Measurements from ENCODE around the gene MZF1.

Gene MZF1

DNA sequence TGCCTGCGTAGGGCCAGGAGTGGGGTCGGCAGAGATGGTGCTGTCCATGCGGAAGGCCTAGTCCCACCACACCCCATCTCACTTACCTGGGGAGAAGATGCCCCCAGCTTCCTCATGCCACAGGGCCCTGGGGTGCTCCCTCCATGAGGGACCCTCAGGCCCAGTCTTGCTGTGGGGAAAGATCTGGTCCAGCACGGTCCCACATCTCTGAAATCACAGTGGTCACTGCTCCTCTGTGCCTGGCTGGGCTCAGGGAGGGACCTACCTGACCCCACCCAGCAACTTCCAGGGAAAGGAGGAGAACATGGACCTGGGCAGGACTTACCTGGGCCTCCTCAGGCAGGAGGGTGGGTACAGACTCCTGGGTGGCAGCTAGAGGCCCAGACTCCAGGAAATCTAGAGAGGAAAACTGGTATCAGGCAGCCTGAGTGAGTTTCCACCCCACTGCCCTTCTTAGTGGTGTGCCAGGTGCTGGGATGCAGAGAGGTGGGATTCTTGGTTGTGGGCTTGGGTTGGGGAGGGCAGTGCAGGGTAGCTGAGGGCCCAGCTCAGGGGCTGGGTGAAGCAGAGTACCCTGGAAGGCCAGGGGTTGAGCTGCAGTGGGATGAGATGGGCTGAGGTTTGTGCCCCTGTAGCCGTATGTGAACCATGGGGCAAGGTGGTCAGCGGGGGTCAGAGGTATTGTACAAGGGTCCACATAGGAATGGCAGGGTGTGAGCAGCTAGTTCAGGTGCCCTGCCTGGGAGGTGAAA lies 3.8 kb downstream of the MZF1 start:
- Histone ChIP-seq H3K4me1 (ENCODE audit: control insufficient read depth, insufficient read depth, low read length) (peaks cover 4% of the 10 kb centered on the region), H3K27ac (ENCODE audit: extremely low read depth, low read depth, low read length) (no peak overlapping the region; the same call in 1 of the 2 replicates), H3K4me3 (ENCODE audit: low read depth, low read length) (no peak overlapping the region), H3K36me3 (ENCODE audit: control insufficient read depth in 2 of 2, insufficient read depth in 1 of 2, low read length in 2 of 2) (peaks cover 7 to 40% of the 10 kb centered on the region in 2 experiments; a peak in 2 of 3 replicates), H3K9me3 (ENCODE audit: control insufficient read depth, insufficient read depth, low read depth, low read length) (no peaks in the 10 kb centered on the region)
- POLR2A ChIA-PET = interaction anchor here (1.0 to 4.9 kb wide), 2 partner anchors 10 to 15 kb away, joined by 4 to 28 read pairs; partner anchors contain the start of gene CHMP2A
- no peak for TF ChIP-seq ZNF302 (tag by site-specific recombination; IDR thresholded peaks at IDR 0.05; ENCODE audit: low read depth)
- TF ChIP-seq ZNF513 (tag by site-specific recombination; IDR thresholded peaks at IDR 0.05) = no peak
- TF ChIP-seq ZBTB1 (tag by site-specific recombination; IDR thresholded peaks at IDR 0.05) = no peak
- TF ChIP-seq OVOL3 (tag by site-specific recombination; IDR thresholded peaks at IDR 0.05) = no peak
- no peak for TF ChIP-seq ZNF121 (tag by site-specific recombination; IDR thresholded peaks at IDR 0.05)
- no peak for TF ChIP-seq ZBTB8A (tag by site-specific recombination; IDR thresholded peaks at IDR 0.05)
- no peak for TF ChIP-seq ZNF510 (tag by site-specific recombination; IDR thresholded peaks at IDR 0.05; ENCODE audit: insufficient replicate concordance)
- no peak for TF ChIP-seq ZNF433 (tag by site-specific recombination; IDR thresholded peaks at IDR 0.05; ENCODE audit: low read depth)
- no peak for TF ChIP-seq KLF8 (tag by site-specific recombination; IDR thresholded peaks at IDR 0.05)
- TF ChIP-seq, protein P1, sequence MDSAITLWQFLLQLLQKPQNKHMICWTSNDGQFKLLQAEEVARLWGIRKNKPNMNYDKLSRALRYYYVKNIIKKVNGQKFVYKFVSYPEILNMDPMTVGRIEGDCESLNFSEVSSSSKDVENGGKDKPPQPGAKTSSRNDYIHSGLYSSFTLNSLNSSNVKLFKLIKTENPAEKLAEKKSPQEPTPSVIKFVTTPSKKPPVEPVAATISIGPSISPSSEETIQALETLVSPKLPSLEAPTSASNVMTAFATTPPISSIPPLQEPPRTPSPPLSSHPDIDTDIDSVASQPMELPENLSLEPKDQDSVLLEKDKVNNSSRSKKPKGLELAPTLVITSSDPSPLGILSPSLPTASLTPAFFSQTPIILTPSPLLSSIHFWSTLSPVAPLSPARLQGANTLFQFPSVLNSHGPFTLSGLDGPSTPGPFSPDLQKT (IDR thresholded peaks at IDR 0.05; ENCODE audit: borderline replicate concordance, low read depth, low read length) = no peak
- CTCF ChIA-PET = no interaction called here

GRCh38 chr19:58568453-58569130 lies 4.5 kb downstream of the MZF1 start:
- H3K4me1 ChIP-seq (ENCODE audit: control insufficient read depth, insufficient read depth, low read length) = no peaks in the 10 kb centered on the region
- no peak overlapping the region for H3K4me3 ChIP-seq (ENCODE audit: low read depth, low read length)
- H3K27ac ChIP-seq (ENCODE audit: extremely low read depth, low read depth, low read length) = no peak overlapping the region; the same call in 1 of the 2 replicates
- TF ChIP-seq ZNF600 (tag by site-specific recombination; IDR thresholded peaks at IDR 0.05) (no peak), ZNF146 (tag by site-specific recombination; IDR thresholded peaks at IDR 0.05) (no peak)
- TF ChIP-seq, protein P2, sequence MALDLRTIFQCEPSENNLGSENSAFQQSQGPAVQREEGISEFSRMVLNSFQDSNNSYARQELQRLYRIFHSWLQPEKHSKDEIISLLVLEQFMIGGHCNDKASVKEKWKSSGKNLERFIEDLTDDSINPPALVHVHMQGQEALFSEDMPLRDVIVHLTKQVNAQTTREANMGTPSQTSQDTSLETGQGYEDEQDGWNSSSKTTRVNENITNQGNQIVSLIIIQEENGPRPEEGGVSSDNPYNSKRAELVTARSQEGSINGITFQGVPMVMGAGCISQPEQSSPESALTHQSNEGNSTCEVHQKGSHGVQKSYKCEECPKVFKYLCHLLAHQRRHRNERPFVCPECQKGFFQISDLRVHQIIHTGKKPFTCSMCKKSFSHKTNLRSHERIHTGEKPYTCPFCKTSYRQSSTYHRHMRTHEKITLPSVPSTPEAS (tag by site-specific recombination; IDR thresholded peaks at IDR 0.05) = no peak
- H3K9me3 ChIP-seq (ENCODE audit: control insufficient read depth, insufficient read depth, low read depth, low read length) = no peaks in the 10 kb centered on the region
- ChIA-PET CTCF (interaction anchor here (0.8 to 1.3 kb wide), 3 partner anchors 12 to 50 kb away, joined by 3 to 4 read pairs (median 4); no protein-coding TSS in a partner anchor), POLR2A (interaction anchor here (1.4 to 4.9 kb wide), 3 partner anchors 9 to 25 kb away, joined by 4 to 28 read pairs (median 5); no protein-coding TSS in a partner anchor)
- peaks cover 7 to 40% of the 10 kb centered on the region in 2 experiments; a peak in 2 of 3 replicates for H3K36me3 ChIP-seq (ENCODE audit: control insufficient read depth in 2 of 2, insufficient read depth in 1 of 2, low read length in 2 of 2)

DNA sequence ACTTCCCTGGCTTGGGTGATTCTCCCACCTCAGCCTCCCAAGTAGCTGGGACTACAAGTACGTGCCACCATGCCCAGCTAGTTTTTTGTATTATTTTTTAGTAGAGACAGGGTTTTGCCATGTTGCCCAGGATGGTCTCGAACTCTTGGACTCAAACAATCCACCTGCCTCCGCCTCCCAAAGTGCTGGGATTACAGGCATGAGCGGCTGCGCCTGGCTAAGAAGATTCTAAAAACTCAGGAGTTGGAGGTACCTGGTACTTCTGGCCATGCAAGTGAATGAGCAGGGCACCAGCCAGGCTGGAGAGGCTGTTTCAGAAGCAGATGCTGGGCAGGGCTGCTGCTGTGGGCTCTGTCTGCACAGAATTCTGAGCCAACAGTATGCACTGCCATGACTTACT lies 6.1 kb downstream of the MZF1 start:
- ChIA-PET CTCF (interaction anchor here (0.7 kb wide), 1 partner anchor 51 kb away, joined by 5 read pairs; no protein-coding TSS in a partner anchor), POLR2A (interaction anchor here (0.8 to 1.4 kb wide), 2 partner anchors 8 to 203 kb away, joined by 3 to 5 read pairs; no protein-coding TSS in a partner anchor)
- no peak overlapping the region for H3K4me3 ChIP-seq (ENCODE audit: low read depth, low read length)
- H3K36me3 ChIP-seq (ENCODE audit: control insufficient read depth in 2 of 2, insufficient read depth in 1 of 2, low read length in 2 of 2) = peaks cover 7 to 53% of the 10 kb centered on the region in 2 experiments; a peak in 2 of 3 replicates
- no peak overlapping the region for H3K27ac ChIP-seq (ENCODE audit: extremely low read depth, low read depth, low read length)
- no peak for TF ChIP-seq ZBTB11 (tag by site-specific recombination; conservative IDR thresholded peaks at IDR 0.05; ENCODE audit: low read depth)
- H3K9me3 ChIP-seq (ENCODE audit: control insufficient read depth, insufficient read depth, low read depth, low read length) = no peaks in the 10 kb centered on the region
- no peaks in the 10 kb centered on the region for H3K4me1 ChIP-seq (ENCODE audit: control insufficient read depth, insufficient read depth, low read length)
